WTC11 (cell line): ENCODE data around the gene PIPOX. TPM values are rescaled to one million over a fixed set of nuclear protein-coding genes. Genes with fewer than 3 reads are reported as not detected.

Experiments
- ATAC-seq: fragments of 200-7000 bp; cut with Tn5 transposase; 2 replicates; pipeline ENCODE4 v1.10.0; 2021; ENCODE audit warnings: mild to moderate bottlenecking, moderate library complexity
- CTCF ChIA-PET: fragments of 300-600 bp; sonication (Branson Sonifier 250); formaldehyde crosslinking; loops from one replicate; lab custom pipeline; 2021; ENCODE audit warnings: antibody characterized with exemption; lab: Charles Lee
- POLR2A ChIA-PET: fragments of 350-600 bp; sonication (Branson Sonifier 250); formaldehyde crosslinking; loops from one replicate; lab custom pipeline; 2021; ENCODE audit warnings: antibody characterized with exemption; lab: Charles Lee
- DNase-seq: peaks from one replicate; pipeline ENCODE4 v3.0.0; 2021; ENCODE audit warnings: low spot score
- H3K27ac Mint-ChIP-seq: 2 replicates; pipeline ENCODE4 v1.8.0; 2021; ENCODE audit warnings: mixed read lengths
- H3K27me3 Mint-ChIP-seq: 2 replicates; pipeline ENCODE4 v1.8.0; 2021; ENCODE audit warnings: low read depth, mild to moderate bottlenecking, moderate library complexity, mixed read lengths
- H3K36me3 Mint-ChIP-seq: 2 replicates; pipeline ENCODE4 v1.8.0; 2021; ENCODE audit warnings: mixed read lengths
- H3K4me1 Mint-ChIP-seq: 2 replicates; pipeline ENCODE4 v1.8.0; 2022; ENCODE audit warnings: mixed read lengths
- H3K4me3 Mint-ChIP-seq: 2 replicates; pipeline ENCODE4 v1.8.0; 2021; ENCODE audit warnings: mild to moderate bottlenecking, moderate library complexity, mixed read lengths
- H3K9me3 Mint-ChIP-seq: 2 replicates; pipeline ENCODE4 v1.8.0; 2021; ENCODE audit warnings: mixed read lengths
- ARID4B ChIP-seq: sonication (generic); formaldehyde crosslinking; IDR thresholded peaks from 2 replicates; pipeline ENCODE4 v1.8.0; 2023; ENCODE audit warnings: missing genetic modification reagents, mild to moderate bottlenecking, borderline replicate concordance
- ATF1 ChIP-seq: sonication (generic); formaldehyde crosslinking; IDR thresholded peaks from 2 replicates; pipeline ENCODE4 v1.8.1; 2023; ENCODE audit warnings: mild to moderate bottlenecking, moderate library complexity, missing genetic modification reagents
- E2F5 ChIP-seq: sonication (generic); formaldehyde crosslinking; IDR thresholded peaks from 2 replicates; pipeline ENCODE4 v1.8.1; 2022; ENCODE audit warnings: mild to moderate bottlenecking, moderate library complexity, missing genetic modification reagents
- ERG ChIP-seq: fragments of 250-450 bp; sonication (Bioruptor Pico); IDR thresholded peaks from 2 replicates; pipeline ENCODE4 v1.8.0; 2021; ENCODE audit warnings: mild to moderate bottlenecking
- FOXP1 ChIP-seq: sonication (generic); formaldehyde crosslinking; IDR thresholded peaks from 2 replicates; pipeline ENCODE4 v1.8.0; 2022; ENCODE audit warnings: missing genetic modification reagents, mild to moderate bottlenecking, moderate library complexity, borderline replicate concordance
- NR3C1 ChIP-seq: sonication (generic); formaldehyde crosslinking; conservative IDR thresholded peaks from 2 replicates; pipeline ENCODE4 v1.8.1; 2023; ENCODE audit warnings: low read depth, mild to moderate bottlenecking, missing genetic modification reagents
- ZBTB43 ChIP-seq: sonication (generic); formaldehyde crosslinking; IDR thresholded peaks from 2 replicates; pipeline ENCODE4 v1.8.1; 2023; ENCODE audit warnings: mild to moderate bottlenecking, missing genetic modification reagents
- ZMAT4 ChIP-seq: fragments of 250-450 bp; sonication (Bioruptor Pico); IDR thresholded peaks from 2 replicates; pipeline ENCODE4 v1.9.0; 2021; ENCODE audit warnings: mild to moderate bottlenecking
- ZNF263 ChIP-seq: sonication (generic); formaldehyde crosslinking; IDR thresholded peaks from 2 replicates; pipeline ENCODE4 v1.8.1; 2022; ENCODE audit warnings: low read depth, mild to moderate bottlenecking, moderate library complexity, missing genetic modification reagents
- ZNF281 ChIP-seq: sonication (generic); formaldehyde crosslinking; IDR thresholded peaks from 2 replicates; pipeline ENCODE4 v1.8.0; 2023; ENCODE audit warnings: mild to moderate bottlenecking, missing genetic modification reagents
- ZNF423 ChIP-seq: fragments of 250-450 bp; sonication (Bioruptor Pico); IDR thresholded peaks from 2 replicates; pipeline ENCODE4 v2.1.2; 2022; ENCODE audit warnings: mild to moderate bottlenecking, moderate library complexity
- ZNF425 ChIP-seq: fragments of 250-450 bp; sonication (Bioruptor Pico); conservative IDR thresholded peaks from 2 replicates; pipeline ENCODE4 v1.9.0; 2021; ENCODE audit warnings: mild to moderate bottlenecking
- total RNA-seq: library from RNA; stranded (reverse); gene quantifications from 3 replicates; pipeline ENCODE4 v1.2.3, GENCODE V29; 2021

The PIPOX gene
- total RNA-seq, 1 experiment from 2014 or later, result 34.2 TPM

GRCh38 chr17:29024316-29024952 is 18.5 kb upstream of the PIPOX start:
- ATAC-seq, result no peak
- peaks cover 34% of the 10 kb centered on the region for H3K27me3 Mint-ChIP-seq
- H3K4me3 Mint-ChIP-seq, result no peak overlapping the region
- ChIA-PET CTCF (interaction anchor here (1.1 kb wide), 1 partner anchor 87 kb away, joined by 4 read pairs; no protein-coding TSS in a partner anchor), POLR2A (no interaction called here)
- TF ChIP-seq ZNF423 (CRISPR knock-in tag) (peak; percentile 43), ARID4B (no peak)
- DNase-seq, result no peak
- H3K4me1 Mint-ChIP-seq, result peaks cover 42% of the 10 kb centered on the region
- no peaks in the 10 kb centered on the region for H3K36me3 Mint-ChIP-seq
- H3K27ac Mint-ChIP-seq, result no peak overlapping the region
- H3K9me3 Mint-ChIP-seq, result no peaks in the 10 kb centered on the region

GRCh38 chr17:29031488-29031887 is 11.5 kb upstream of the PIPOX start:
- H3K36me3 Mint-ChIP-seq, result peaks cover 19% of the 10 kb centered on the region
- CTCF ChIA-PET, result interaction anchor here (0.7 to 3.4 kb wide), 12 partner anchors 12 to 305 kb away, joined by 3 to 12 read pairs (median 4); no protein-coding TSS in a partner anchor
- ATAC-seq, result no peak
- no peak overlapping the region for H3K4me3 Mint-ChIP-seq
- H3K9me3 Mint-ChIP-seq, result peaks cover 21% of the 10 kb centered on the region
- TF ChIP-seq NR3C1 (CRISPR knock-in tag) (no peak), ZBTB43 (CRISPR knock-in tag) (no peak), E2F5 (CRISPR knock-in tag) (no peak), ZNF425 (CRISPR knock-in tag) (no peak), FOXP1 (CRISPR knock-in tag) (no peak), ZMAT4 (CRISPR knock-in tag) (no peak)
- POLR2A ChIA-PET, result interaction anchor here (0.7 to 2.2 kb wide), 3 partner anchors 12 to 304 kb away, joined by 3 to 13 read pairs (median 5); no protein-coding TSS in a partner anchor
- no peak for DNase-seq
- peak overlapping the region; percentile 44 for H3K27ac Mint-ChIP-seq
- H3K27me3 Mint-ChIP-seq, result peaks cover 29% of the 10 kb centered on the region
- peaks cover 44% of the 10 kb centered on the region for H3K4me1 Mint-ChIP-seq

- peaks cover 19% of the 10 kb centered on the region for H3K36me3 Mint-ChIP-seq
- peak overlapping the region; percentile 95 for H3K27ac Mint-ChIP-seq
- ChIA-PET POLR2A (interaction anchor here (0.7 to 2.2 kb wide), 5 partner anchors 13 to 305 kb away, joined by 3 to 13 read pairs (median 3); no protein-coding TSS in a partner anchor), CTCF (interaction anchor here (0.7 to 3.4 kb wide), 18 partner anchors 9 to 305 kb away, joined by 3 to 12 read pairs (median 4); partner anchors contain the start of gene PIPOX)
- peaks cover 21% of the 10 kb centered on the region for H3K9me3 Mint-ChIP-seq
- DNase-seq (no peak), ATAC-seq (peak; percentile 40)
- peak overlapping the region; percentile 31 for H3K4me3 Mint-ChIP-seq
- peaks cover 39% of the 10 kb centered on the region for H3K4me1 Mint-ChIP-seq
- H3K27me3 Mint-ChIP-seq, result peaks cover 25% of the 10 kb centered on the region
- TF ChIP-seq ATF1 (CRISPR knock-in tag), result no peak
- no peak for TF ChIP-seq ZNF263 (CRISPR knock-in tag)
- 0 out of 2 replicates have a peak, but pooled peaks have one; percentile 23 for TF ChIP-seq ERG (CRISPR knock-in tag)
- TF ChIP-seq ZNF281 (CRISPR knock-in tag), result peak; percentile 53; the same call in 1 of the 2 replicates
These were observed 10.7 kb upstream of the PIPOX start for GRCh38 chr17:29032013-29032856.
